GM12892 (cell line): ENCODE results near the gene DAP.
A peak's percentile ranks its signal among the peaks of the same experiment; 100 is the strongest.
"Not testable (repeated sequence)": the region's sequence is repeated elsewhere in the genome, so short reads cannot be mapped to it uniquely, and the experiment has no call there.

Experiments used
- DNase-seq: peaks from one replicate; pipeline ENCODE4 v3.0.0; 2011; ENCODE audit not compliant: insufficient read length
- FAIRE-seq: peaks from 2 replicates; lab custom pipeline; 2011; peaks lifted over from hg19 to GRCh38; lab: Jason Lieb, UNC
- POLR2A ChIP-seq: IDR thresholded peaks from 2 replicates; pipeline ENCODE4 v1.6.1; 2011; ENCODE audit warnings: low read depth, low read length, control low read depth
- POLR2AphosphoS5 ChIP-seq: IDR thresholded peaks from 2 replicates; pipeline ENCODE4 v1.6.1; 2011; ENCODE audit warnings: low read depth, low read length, control low read depth
- TAF1 ChIP-seq: IDR thresholded peaks from 2 replicates; pipeline ENCODE4 v1.6.1; 2011; ENCODE audit warnings: low read depth, mild to moderate bottlenecking, control low read depth, low read length, borderline replicate concordance

The DAP gene

DNA sequence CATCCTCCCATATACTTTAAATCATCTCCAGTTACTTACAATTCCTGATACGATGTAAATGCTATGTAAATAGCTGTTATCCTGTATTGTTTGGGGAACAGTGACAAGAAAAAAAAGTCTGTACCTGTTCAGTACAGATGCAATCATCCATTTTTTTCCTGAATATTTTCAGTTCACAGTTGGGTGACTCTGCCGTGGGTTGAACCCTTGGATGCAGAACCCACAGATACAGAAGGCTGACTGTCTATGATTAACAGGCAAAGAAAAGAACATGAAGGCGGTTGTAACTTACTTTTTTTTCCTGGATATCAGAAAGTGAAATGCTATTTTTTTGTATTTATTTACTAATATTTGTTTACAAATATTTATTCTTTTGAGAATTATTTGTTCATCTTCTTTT is 33.2 kb downstream of the DAP start:
- no peak for FAIRE-seq

DNA sequence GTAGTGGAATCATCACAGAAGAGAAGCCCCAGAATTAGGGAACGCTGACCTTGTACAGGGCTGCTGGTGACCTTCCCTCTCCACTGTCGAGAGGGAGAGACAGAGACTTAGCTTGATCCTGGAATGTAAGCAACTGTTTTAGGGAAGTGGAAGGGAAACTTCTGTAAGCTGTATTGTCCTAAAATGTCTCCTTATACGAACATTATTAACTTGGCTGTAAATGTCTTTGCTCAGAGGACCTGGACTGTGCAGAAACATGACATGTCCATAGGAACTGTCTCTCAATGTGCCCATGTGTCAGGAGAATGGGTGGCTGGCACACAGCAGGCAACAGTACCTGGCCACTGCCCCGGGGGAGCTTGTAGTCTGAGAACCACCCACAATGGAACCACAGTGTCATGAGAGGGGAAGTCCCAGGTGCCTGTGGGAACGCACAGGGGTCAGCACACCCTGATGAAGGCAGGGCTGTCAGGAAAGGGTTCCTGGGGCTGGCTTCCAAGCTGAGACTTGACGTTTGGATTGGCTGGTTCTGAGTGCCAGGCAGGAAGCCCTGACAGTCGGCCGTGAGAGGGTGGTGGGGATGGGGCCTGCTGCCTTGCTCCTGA is 34.0 kb downstream of the DAP start:
- TF ChIP-seq TAF1 (no peak), POLR2AphosphoS5 (peak; percentile 38; the same call in 1 of the 2 replicates), POLR2A (peak; percentile 25; the same call in 1 of the 2 replicates)
- no peak for FAIRE-seq
- DNase-seq, result no peak

More for the DNA sequence above, 33.2 kb downstream of the DAP start:
- TF ChIP-seq POLR2AphosphoS5, result no peak
- TF ChIP-seq POLR2A, result no peak
- no peak for TF ChIP-seq TAF1
- DNase-seq, result no peak

DNA sequence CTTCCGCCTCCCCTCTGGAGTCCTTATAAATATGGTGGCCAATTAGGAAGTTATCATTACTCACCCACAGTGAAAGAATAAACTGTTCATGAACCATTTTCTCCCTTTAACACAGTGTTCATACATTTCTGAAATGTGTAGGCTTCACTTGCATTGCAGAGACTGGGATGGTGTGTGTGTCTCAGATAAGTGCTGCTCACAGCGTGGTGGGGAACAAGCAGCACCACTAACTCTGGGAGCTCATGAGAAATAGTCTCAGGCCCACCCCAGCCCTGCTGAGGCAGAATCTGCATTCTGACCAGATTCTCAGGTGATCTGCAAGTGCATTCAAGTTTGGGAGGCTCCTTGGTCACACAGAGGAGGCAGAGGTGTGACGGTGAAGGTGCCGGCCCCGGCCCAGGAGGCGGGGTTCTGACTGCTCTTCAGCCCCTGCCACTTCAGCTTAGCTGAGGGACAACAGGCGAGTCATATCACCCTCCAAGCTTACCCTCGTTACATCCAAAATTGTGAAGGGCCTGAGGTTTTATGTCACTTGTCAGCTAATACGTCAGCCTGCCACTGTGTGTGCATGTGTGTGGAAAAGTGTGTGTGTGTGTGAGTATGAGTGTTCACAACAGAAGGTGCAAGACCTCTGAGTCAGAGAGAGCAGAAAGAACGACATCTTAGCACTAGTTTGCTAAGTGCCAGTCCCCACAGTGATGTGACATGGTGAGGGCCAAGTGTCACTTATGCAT is 34.7 kb downstream of the DAP start:
- no peak for DNase-seq
- TF ChIP-seq POLR2AphosphoS5 (no peak), POLR2A (no peak), TAF1 (no peak)
- no peak for FAIRE-seq

DNA sequence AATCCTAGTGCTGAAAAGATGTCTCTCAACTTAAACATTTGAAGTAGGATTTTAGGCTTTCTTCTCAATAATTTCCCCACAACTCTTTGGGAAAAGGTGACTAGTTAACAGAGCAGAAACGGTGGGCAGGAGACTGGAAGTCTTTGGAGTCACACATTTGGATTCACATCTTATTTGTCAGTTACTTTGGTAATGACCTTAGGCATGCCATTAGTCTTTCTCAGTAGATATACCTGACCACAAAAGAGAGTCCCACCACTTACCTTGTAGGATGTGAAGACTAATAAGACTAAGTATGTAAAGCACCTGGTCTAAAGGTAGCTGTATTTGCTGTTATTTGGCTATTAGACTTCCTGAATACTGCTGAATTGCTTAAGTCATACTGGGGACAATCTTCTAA is 35.4 kb downstream of the DAP start:
- TF ChIP-seq POLR2A (no peak), TAF1 (no peak), POLR2AphosphoS5 (no peak)
- no peak for DNase-seq
- no peak for FAIRE-seq

DNA sequence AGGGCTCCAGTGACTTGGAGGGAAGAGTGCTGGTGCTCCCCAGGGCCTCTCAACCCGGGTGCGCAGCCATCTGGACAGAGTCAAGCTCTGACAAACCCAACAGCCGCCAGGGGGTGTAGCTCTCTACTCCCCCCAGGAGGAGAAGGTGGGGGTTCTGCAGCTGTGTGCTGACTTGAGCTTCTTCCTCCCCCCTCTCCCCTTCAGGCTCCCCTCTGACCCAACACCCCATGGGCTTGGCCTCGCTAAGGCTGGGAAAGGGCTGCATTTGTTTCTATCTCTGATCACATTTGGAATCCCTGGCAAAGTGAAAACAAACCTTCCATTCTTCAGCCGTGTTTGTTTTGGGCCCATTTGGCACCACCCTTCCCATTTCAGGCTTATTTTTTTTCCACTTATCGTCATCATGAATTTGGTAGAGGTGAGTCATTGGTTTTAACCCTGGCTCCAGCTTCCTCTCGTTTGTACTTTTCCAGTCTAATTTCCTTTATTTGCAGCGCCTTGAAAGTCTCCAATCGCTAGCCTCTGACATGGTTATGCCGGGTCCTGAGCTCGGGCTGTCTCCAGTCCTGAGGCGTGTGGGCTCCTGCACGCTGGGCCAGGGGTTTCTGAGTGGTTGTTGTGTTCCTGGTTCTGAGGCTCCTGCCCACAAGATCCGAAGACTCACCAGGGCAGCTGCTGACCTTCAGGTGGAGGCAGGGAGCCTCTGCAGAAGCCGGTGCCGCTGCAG is 36.1 kb downstream of the DAP start:
- TF ChIP-seq TAF1 (no peak), POLR2A (no peak), POLR2AphosphoS5 (no peak)
- no peak for DNase-seq
- no peak for FAIRE-seq

DNA sequence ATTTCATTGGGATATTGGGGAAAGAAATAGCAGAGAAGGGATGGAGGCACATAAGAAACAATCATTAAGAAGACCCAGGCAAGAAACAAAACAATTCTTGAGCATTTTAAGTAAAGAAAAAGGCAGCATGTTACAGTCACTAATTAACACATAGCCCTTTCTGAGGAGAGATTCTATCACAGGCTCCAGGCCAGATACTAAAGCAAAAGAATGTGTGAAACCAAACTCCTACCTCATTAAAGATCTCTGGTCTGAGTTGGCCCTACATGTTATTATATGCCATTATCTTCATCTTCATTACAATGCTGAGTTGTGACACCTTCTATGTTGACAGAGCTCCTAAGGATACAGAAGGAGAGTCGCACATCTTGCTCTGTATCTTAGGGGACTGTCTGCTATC is 37.5 kb downstream of the DAP start:
- DNase-seq (no peak), FAIRE-seq (no peak)
- TF ChIP-seq POLR2A, result no peak

DNA sequence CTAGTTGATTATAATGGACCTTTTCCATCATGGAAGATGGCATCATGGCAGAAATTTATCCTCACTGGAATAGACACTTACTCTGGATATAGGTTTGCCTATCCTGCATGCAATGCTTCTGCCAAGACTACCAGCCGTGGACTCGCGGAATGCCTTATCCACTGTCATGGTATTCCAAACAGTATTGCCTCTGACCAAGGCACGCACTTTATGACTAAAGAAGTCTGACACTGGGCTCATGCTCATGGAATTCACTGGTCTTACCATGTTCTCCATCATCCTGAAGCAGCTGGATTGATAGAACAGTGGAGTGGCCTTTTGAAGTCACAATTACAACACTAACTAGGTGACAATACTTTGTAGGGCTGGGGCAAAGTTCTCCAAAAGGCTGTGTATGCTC is 40.3 kb downstream of the DAP start:
- not testable (repeated sequence) for FAIRE-seq, DNase-seq

DNA sequence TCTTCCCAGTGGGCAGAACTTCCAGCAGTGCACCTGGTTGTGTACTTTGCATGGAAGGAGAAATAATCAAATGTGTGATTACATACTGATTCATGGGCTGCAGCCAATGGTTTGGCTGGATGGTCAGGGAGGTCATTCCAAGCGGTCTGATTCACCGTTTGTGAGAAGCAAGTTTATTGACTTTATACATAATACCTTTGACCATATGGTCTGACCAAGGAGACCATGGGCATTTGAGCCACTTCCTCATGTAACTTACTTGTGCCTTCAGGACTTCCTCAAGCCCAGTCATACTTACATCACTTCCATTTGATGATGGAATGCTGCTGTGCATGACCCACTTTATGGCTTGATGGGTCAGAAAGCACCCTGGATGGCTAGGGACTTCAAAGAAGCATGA is 41.1 kb downstream of the DAP start:
- FAIRE-seq, result no peak
- TF ChIP-seq POLR2A (no peak), POLR2AphosphoS5 (no peak), TAF1 (no peak)
- DNase-seq, result no peak

DNA sequence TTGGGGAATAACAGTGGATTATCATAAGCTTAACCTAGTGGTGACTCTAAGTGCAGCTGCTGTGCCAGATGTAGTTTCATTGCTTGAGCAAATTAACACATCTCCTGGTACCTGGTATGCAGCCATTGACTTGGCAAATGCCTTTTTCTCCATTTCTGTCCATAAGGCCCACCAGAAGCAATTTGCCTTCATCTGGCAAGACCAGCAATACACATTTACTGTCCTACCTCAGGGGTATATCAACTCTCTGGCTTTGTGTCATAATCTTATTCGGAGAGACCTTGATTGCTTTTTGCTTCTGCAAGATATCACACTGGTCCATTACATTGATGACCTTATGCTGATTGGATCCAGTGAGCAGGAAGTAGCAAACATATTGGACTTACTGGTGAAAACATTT is 42.4 kb downstream of the DAP start:
- FAIRE-seq, result not testable (repeated sequence)

DNA sequence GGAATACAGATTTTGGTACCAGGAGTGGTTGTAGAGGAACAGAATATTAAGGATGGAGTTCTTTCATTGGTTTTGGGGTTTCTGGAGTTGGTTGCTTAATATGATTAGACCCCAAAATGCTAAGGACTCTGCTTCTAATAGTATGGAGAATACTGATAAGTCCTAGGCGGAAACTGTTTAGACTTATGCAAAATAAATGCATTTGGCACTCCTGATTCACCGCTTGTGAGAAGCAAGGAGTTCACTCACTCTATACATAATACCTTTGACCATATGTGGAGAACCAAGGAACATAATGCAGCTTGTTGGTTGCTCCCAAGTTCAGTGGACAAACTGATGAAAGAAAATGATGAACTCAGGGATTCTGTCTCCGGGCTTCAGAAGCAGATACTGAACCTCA is 44.2 kb downstream of the DAP start:
- FAIRE-seq, DNase-seq: not testable (repeated sequence)

More for the DNA sequence above, 42.4 kb downstream of the DAP start:
- DNase-seq, result not testable (repeated sequence)

DNA sequence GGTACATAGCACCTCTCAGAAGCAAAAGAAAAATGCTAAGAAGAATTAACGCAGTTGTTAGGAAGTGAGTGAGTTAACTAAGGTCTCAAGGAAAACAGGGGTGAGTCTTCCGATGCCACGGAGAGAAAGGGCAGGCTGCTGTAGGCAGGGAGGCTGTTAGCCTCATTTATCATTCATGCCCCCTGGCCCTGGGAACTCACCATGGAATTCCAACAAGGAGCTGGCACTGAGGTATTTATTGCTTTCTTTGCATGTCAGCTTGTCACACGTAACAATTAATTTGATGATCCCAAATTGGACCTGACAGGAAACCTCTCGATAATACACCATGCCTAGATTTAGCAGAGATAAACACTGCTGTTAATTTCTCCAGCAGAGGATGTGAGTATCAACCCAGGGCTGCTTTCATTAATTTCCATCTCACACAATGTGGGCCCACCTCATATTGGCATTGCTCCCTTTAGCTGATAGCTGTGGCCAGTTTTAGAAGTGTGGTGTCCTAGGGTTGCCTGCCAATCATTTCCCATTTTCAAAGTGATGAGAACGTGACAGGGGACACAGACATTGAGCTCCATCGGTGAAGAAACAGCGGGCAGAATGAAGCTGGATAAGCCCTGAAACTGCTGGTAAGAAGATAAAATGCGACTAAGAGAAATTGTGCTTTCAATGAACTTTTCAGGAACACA is 45.3 kb downstream of the DAP start:
- TF ChIP-seq POLR2A, result no peak
- TF ChIP-seq POLR2AphosphoS5, result no peak
- TF ChIP-seq TAF1, result no peak
- FAIRE-seq, result no peak
- no peak for DNase-seq
